Measurements from ENCODE around the gene CD164L2.

GRCh38 chr1:27383039-27383605, at the start of gene CD164L2:
- TF ChIP-seq CTCF (IDR thresholded peaks at IDR 0.05) (no peak), EP300 (IDR thresholded peaks at IDR 0.05) (no peak), POLR2A (IDR thresholded peaks at IDR 0.05; ENCODE audit: low read depth) (no peak)
